Measurements from ENCODE around the gene CAPN5.
A peak's percentile ranks its signal among the peaks of the same experiment; 100 is the strongest.
"Not testable (repeated sequence)": the region's sequence is repeated elsewhere in the genome, so short reads cannot be mapped to it uniquely, and the experiment has no call there.

Gene CAPN5

GRCh38 chr11:77059806-77060205 is 7.0 kb upstream of the CAPN5 start:
- no peaks in the 10 kb centered on the region for H3K4me1 Mint-ChIP-seq
- H3K4me3 Mint-ChIP-seq, result no peak overlapping the region
- H3K9me3 Mint-ChIP-seq, result no peaks in the 10 kb centered on the region
- ATAC-seq (replicated peaks; ENCODE audit: extremely low read depth, poor library complexity, severe bottlenecking), result no peak
- no peak overlapping the region for H3K27ac Mint-ChIP-seq (ENCODE audit: low read depth)
- no peaks in the 10 kb centered on the region for H3K36me3 Mint-ChIP-seq (ENCODE audit: insufficient read depth)
- no peak for DNase-seq (ENCODE audit: low spot score in 2 of 2)
- no peaks in the 10 kb centered on the region for H3K27me3 Mint-ChIP-seq

- Mint-ChIP-seq H3K9me3 (no peaks in the 10 kb centered on the region), H3K27me3 (no peaks in the 10 kb centered on the region), H3K36me3 (ENCODE audit: insufficient read depth) (no peaks in the 10 kb centered on the region), H3K27ac (ENCODE audit: low read depth) (no peak overlapping the region), H3K4me3 (no peak overlapping the region), H3K4me1 (no peaks in the 10 kb centered on the region)
- ATAC-seq (replicated peaks; ENCODE audit: extremely low read depth, poor library complexity, severe bottlenecking) (no peak), DNase-seq (ENCODE audit: low spot score in 2 of 2) (no peak)
These were observed 6.5 kb upstream of the CAPN5 start for GRCh38 chr11:77060234-77060633.

- not testable (repeated sequence) for H3K27me3 Mint-ChIP-seq
These were observed 5.5 kb upstream of the CAPN5 start for GRCh38 chr11:77061258-77061657.

GRCh38 chr11:77062924-77063323 is 3.8 kb upstream of the CAPN5 start:
- H3K27ac Mint-ChIP-seq (ENCODE audit: low read depth), result no peak overlapping the region
- H3K9me3 Mint-ChIP-seq, result no peaks in the 10 kb centered on the region
- ATAC-seq (replicated peaks; ENCODE audit: extremely low read depth, poor library complexity, severe bottlenecking) (no peak), DNase-seq (ENCODE audit: low spot score in 2 of 2) (no peak)
- H3K36me3 Mint-ChIP-seq (ENCODE audit: insufficient read depth), result peaks cover 7% of the 10 kb centered on the region
- H3K4me1 Mint-ChIP-seq, result peaks cover 6% of the 10 kb centered on the region
- no peaks in the 10 kb centered on the region for H3K27me3 Mint-ChIP-seq
- no peak overlapping the region for H3K4me3 Mint-ChIP-seq

More at GRCh38 chr11:77061258-77061657, 5.5 kb upstream of the CAPN5 start:
- DNase-seq (ENCODE audit: low spot score in 2 of 2); H3K9me3 Mint-ChIP-seq; H3K27ac Mint-ChIP-seq (ENCODE audit: low read depth); ATAC-seq (replicated peaks; ENCODE audit: extremely low read depth, poor library complexity, severe bottlenecking); H3K4me1 Mint-ChIP-seq; H3K36me3 Mint-ChIP-seq (ENCODE audit: insufficient read depth); H3K4me3 Mint-ChIP-seq: not testable (repeated sequence)

GRCh38 chr11:77063407-77063806 is 3.4 kb upstream of the CAPN5 start:
- no peak for DNase-seq (ENCODE audit: low spot score in 2 of 2)
- H3K9me3 Mint-ChIP-seq, result no peaks in the 10 kb centered on the region
- H3K4me1 Mint-ChIP-seq, result peaks cover 9% of the 10 kb centered on the region
- no peaks in the 10 kb centered on the region for H3K27me3 Mint-ChIP-seq
- peaks cover 7% of the 10 kb centered on the region for H3K36me3 Mint-ChIP-seq (ENCODE audit: insufficient read depth)
- ATAC-seq (replicated peaks; ENCODE audit: extremely low read depth, poor library complexity, severe bottlenecking), result no peak
- no peak overlapping the region for H3K27ac Mint-ChIP-seq (ENCODE audit: low read depth)
- no peak overlapping the region for H3K4me3 Mint-ChIP-seq

- Mint-ChIP-seq H3K27ac (ENCODE audit: low read depth) (no peak overlapping the region), H3K36me3 (ENCODE audit: insufficient read depth) (peaks cover 7% of the 10 kb centered on the region), H3K4me3 (no peak overlapping the region), H3K27me3 (no peaks in the 10 kb centered on the region), H3K9me3 (no peaks in the 10 kb centered on the region), H3K4me1 (peaks cover 11% of the 10 kb centered on the region)
- no peak for ATAC-seq (replicated peaks; ENCODE audit: extremely low read depth, poor library complexity, severe bottlenecking)
- DNase-seq (ENCODE audit: low spot score in 2 of 2), result no peak
These were observed 2.9 kb upstream of the CAPN5 start for GRCh38 chr11:77063861-77064260.

- H3K27me3 Mint-ChIP-seq, result no peaks in the 10 kb centered on the region
- peak overlapping the region; percentile 6 for H3K4me3 Mint-ChIP-seq
- H3K36me3 Mint-ChIP-seq (ENCODE audit: insufficient read depth), result peaks cover 7% of the 10 kb centered on the region
- ATAC-seq (replicated peaks; ENCODE audit: extremely low read depth, poor library complexity, severe bottlenecking) (no peak), DNase-seq (ENCODE audit: low spot score in 2 of 2) (no peak)
- H3K27ac Mint-ChIP-seq (ENCODE audit: low read depth), result no peak overlapping the region
- peaks cover 11% of the 10 kb centered on the region for H3K4me1 Mint-ChIP-seq
- no peaks in the 10 kb centered on the region for H3K9me3 Mint-ChIP-seq
These were observed 2.0 kb upstream of the CAPN5 start for GRCh38 chr11:77064648-77065217.

- H3K27me3 Mint-ChIP-seq, result no peaks in the 10 kb centered on the region
- peak overlapping the region; percentile 72 for H3K27ac Mint-ChIP-seq (ENCODE audit: low read depth)
- DNase-seq (ENCODE audit: low spot score in 2 of 2) (no peak), ATAC-seq (replicated peaks; ENCODE audit: extremely low read depth, poor library complexity, severe bottlenecking) (no peak)
- peaks cover 7% of the 10 kb centered on the region for H3K36me3 Mint-ChIP-seq (ENCODE audit: insufficient read depth)
- H3K9me3 Mint-ChIP-seq, result no peaks in the 10 kb centered on the region
- H3K4me3 Mint-ChIP-seq, result peak overlapping the region; percentile 84
- H3K4me1 Mint-ChIP-seq, result peaks cover 11% of the 10 kb centered on the region
These were observed 918 bp upstream of the CAPN5 start for GRCh38 chr11:77065878-77066228.

GRCh38 chr11:77067861-77068443 is 1.2 kb downstream of the CAPN5 start:
- no peak for ATAC-seq (replicated peaks; ENCODE audit: extremely low read depth, poor library complexity, severe bottlenecking)
- peaks cover 24% of the 10 kb centered on the region for H3K4me1 Mint-ChIP-seq
- peaks cover 7% of the 10 kb centered on the region for H3K36me3 Mint-ChIP-seq (ENCODE audit: insufficient read depth)
- no peak for DNase-seq (ENCODE audit: low spot score in 2 of 2)
- H3K27ac Mint-ChIP-seq (ENCODE audit: low read depth), result no peak overlapping the region
- no peaks in the 10 kb centered on the region for H3K27me3 Mint-ChIP-seq
- H3K9me3 Mint-ChIP-seq, result no peaks in the 10 kb centered on the region
- H3K4me3 Mint-ChIP-seq, result peak overlapping the region; percentile 84

GRCh38 chr11:77068457-77069335 is 1.9 kb downstream of the CAPN5 start:
- Mint-ChIP-seq H3K4me3 (peak overlapping the region; percentile 84), H3K9me3 (no peaks in the 10 kb centered on the region), H3K27ac (ENCODE audit: low read depth) (no peak overlapping the region), H3K4me1 (peaks cover 31% of the 10 kb centered on the region), H3K27me3 (no peaks in the 10 kb centered on the region), H3K36me3 (ENCODE audit: insufficient read depth) (peaks cover 7% of the 10 kb centered on the region)
- DNase-seq (ENCODE audit: low spot score in 2 of 2) (no peak), ATAC-seq (replicated peaks; ENCODE audit: extremely low read depth, poor library complexity, severe bottlenecking) (no peak)

GRCh38 chr11:77069336-77069968 is 2.7 kb downstream of the CAPN5 start:
- DNase-seq (ENCODE audit: low spot score in 2 of 2) (no peak), ATAC-seq (replicated peaks; ENCODE audit: extremely low read depth, poor library complexity, severe bottlenecking) (no peak)
- H3K36me3 Mint-ChIP-seq (ENCODE audit: insufficient read depth), result peaks cover 7% of the 10 kb centered on the region
- H3K4me1 Mint-ChIP-seq, result peaks cover 32% of the 10 kb centered on the region
- no peaks in the 10 kb centered on the region for H3K9me3 Mint-ChIP-seq
- no peak overlapping the region for H3K27ac Mint-ChIP-seq (ENCODE audit: low read depth)
- no peaks in the 10 kb centered on the region for H3K27me3 Mint-ChIP-seq
- H3K4me3 Mint-ChIP-seq, result no peak overlapping the region

GRCh38 chr11:77069969-77070582 is 3.3 kb downstream of the CAPN5 start:
- H3K27me3 Mint-ChIP-seq, result no peaks in the 10 kb centered on the region
- H3K9me3 Mint-ChIP-seq, result no peaks in the 10 kb centered on the region
- H3K36me3 Mint-ChIP-seq (ENCODE audit: insufficient read depth), result peaks cover 7% of the 10 kb centered on the region
- H3K27ac Mint-ChIP-seq (ENCODE audit: low read depth), result no peak overlapping the region
- H3K4me1 Mint-ChIP-seq, result peaks cover 32% of the 10 kb centered on the region
- H3K4me3 Mint-ChIP-seq, result no peak overlapping the region
- ATAC-seq (replicated peaks; ENCODE audit: extremely low read depth, poor library complexity, severe bottlenecking) (no peak), DNase-seq (ENCODE audit: low spot score in 2 of 2) (no peak)
